Upper lobe of right lung (tissue), 1 donor: ENCODE data around the gene GAD2. TPM values are rescaled to one million over a fixed set of nuclear protein-coding genes. Genes with fewer than 3 reads are reported as not detected.

ENCODE experiments used
- ATAC-seq: fragments of 200-7000 bp; cut with Tn5 transposase; one replicate; pipeline ENCODE4 v1.9.1; 2020; ENCODE audit warnings: mild to moderate bottlenecking, moderate library complexity
- DNase-seq: peaks from one replicate; pipeline ENCODE4 v3.0.0-alpha.2; 2020
- H3K27ac ChIP-seq: fragments of 200-600 bp; one replicate; pipeline ENCODE4 v1.8.0; 2022
- H3K27me3 ChIP-seq: fragments of 200-600 bp; one replicate; pipeline ENCODE4 v1.8.0; 2022; ENCODE audit warnings: mild to moderate bottlenecking
- H3K36me3 ChIP-seq: fragments of 200-600 bp; one replicate; pipeline ENCODE4 v1.8.0; 2022
- H3K4me1 ChIP-seq: fragments of 200-600 bp; one replicate; pipeline ENCODE4 v1.8.0; 2022
- H3K4me3 ChIP-seq: fragments of 200-600 bp; one replicate; pipeline ENCODE4 v1.8.0; 2022; ENCODE audit warnings: mild to moderate bottlenecking
- H3K9me3 ChIP-seq: fragments of 200-600 bp; one replicate; pipeline ENCODE4 v1.8.0; 2022
- intact Hi-C: fragments of 100-400 bp; cut with DNase I; formaldehyde crosslinking; loops from one replicate; pipeline ENCODE4 v1.11.0; 2022
- total RNA-seq: library from RNA; stranded (reverse); fragmentation: NEBNext Ultra II Directional; extraction: Animal tissue kit (Norgen Biotek cat#: 25700); gene quantifications from one replicate; pipeline ENCODE4 v1.2.1, GENCODE V29; 2021
- TF ChIP-seq, protein P1 (sequence below): fragments of 200-600 bp; IDR thresholded peaks from one replicate; pipeline ENCODE4 v1.8.0; 2022; ENCODE audit warnings: antibody characterized with exemption
- donor health status: DM: no; HTN: yes; CAD: no; lungs with severe emphysema.

GAD2 gene
- total RNA-seq, 1 donor from 2014 or later: not detected

DNA sequence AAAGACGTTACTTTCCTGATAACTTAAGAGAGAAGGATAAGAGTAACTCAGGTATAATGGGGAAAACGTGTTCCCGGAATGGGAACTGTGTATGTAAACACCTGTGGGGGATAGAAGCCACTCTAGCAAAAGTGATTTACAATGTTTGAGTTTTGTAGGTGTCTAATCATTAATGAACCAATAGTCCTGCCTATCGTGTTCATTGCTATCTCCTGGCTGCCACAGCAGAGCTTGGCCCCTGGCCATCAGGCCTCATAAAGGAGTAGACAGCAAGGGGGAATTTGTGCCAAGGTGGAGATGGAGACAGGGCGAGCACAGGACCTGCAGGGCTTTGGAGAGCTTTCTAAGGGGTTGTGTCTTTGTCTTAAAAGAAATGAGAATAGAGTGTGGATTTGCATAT, 102.1 kb downstream of the GAD2 start:
- Histone ChIP-seq H3K27me3 (no peaks in the 10 kb centered on the region), H3K36me3 (no peaks in the 10 kb centered on the region), H3K4me3 (no peak overlapping the region), H3K4me1 (no peaks in the 10 kb centered on the region), H3K27ac (no peak overlapping the region), H3K9me3 (no peaks in the 10 kb centered on the region)
- DNase-seq: no peak
- ATAC-seq: no peak
- TF ChIP-seq, protein P1, sequence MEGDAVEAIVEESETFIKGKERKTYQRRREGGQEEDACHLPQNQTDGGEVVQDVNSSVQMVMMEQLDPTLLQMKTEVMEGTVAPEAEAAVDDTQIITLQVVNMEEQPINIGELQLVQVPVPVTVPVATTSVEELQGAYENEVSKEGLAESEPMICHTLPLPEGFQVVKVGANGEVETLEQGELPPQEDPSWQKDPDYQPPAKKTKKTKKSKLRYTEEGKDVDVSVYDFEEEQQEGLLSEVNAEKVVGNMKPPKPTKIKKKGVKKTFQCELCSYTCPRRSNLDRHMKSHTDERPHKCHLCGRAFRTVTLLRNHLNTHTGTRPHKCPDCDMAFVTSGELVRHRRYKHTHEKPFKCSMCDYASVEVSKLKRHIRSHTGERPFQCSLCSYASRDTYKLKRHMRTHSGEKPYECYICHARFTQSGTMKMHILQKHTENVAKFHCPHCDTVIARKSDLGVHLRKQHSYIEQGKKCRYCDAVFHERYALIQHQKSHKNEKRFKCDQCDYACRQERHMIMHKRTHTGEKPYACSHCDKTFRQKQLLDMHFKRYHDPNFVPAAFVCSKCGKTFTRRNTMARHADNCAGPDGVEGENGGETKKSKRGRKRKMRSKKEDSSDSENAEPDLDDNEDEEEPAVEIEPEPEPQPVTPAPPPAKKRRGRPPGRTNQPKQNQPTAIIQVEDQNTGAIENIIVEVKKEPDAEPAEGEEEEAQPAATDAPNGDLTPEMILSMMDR: no peak
- intact Hi-C loops: no loop called here

DNA sequence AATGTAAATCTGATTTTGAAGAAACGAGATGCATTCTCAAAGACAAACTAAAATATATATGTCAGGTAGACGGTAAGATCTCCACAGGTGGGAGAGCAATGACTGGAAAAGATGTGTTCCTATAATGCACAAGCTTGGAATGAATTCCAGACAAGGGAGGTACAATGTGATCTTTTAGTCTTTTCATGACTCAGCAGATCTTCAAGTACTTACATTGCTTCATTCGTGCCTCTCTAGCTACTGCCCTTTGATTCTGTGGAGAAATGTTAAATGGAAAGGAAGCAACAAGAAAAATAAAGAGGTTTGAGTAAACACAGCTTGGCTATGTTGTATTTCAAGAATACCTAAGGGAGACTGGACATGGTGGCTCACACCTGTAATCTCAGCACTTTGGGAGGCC, 106.6 kb downstream of the GAD2 start:
- ATAC-seq (no peak), DNase-seq (no peak)
- H3K9me3 ChIP-seq: no peaks in the 10 kb centered on the region
- H3K4me3 ChIP-seq: no peak overlapping the region
- intact Hi-C loops: no loop called here
- H3K4me1 ChIP-seq: no peaks in the 10 kb centered on the region
- no peaks in the 10 kb centered on the region for H3K27me3 ChIP-seq
- TF ChIP-seq, protein P1: no peak
- H3K27ac ChIP-seq: no peak overlapping the region
- no peaks in the 10 kb centered on the region for H3K36me3 ChIP-seq

DNA sequence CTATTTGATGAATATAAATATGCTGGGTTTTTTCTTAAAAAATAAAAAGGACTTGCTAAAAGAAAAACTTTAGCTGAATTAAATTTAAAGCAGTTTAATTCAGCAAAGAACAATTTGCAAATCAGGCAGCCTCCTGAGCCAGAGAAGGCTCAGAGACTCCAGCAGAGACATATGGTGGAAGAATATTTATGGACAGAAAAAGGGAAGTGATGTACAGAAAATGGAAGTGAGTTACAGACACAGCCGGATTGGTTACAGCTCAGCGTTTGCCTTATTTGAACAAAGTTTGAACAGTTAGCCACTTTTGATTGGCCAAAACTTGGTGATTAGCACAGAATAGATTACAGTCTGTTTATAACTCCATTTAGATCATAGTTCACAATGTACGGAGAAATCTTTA, 110.3 kb downstream of the GAD2 start:
- intact Hi-C loops: no loop called here
- Histone ChIP-seq H3K4me3 (no peak overlapping the region), H3K27ac (no peak overlapping the region), H3K36me3 (no peaks in the 10 kb centered on the region), H3K4me1 (no peaks in the 10 kb centered on the region), H3K27me3 (no peaks in the 10 kb centered on the region), H3K9me3 (no peaks in the 10 kb centered on the region)
- DNase-seq (no peak), ATAC-seq (no peak)
- TF ChIP-seq, protein P1: no peak

DNA sequence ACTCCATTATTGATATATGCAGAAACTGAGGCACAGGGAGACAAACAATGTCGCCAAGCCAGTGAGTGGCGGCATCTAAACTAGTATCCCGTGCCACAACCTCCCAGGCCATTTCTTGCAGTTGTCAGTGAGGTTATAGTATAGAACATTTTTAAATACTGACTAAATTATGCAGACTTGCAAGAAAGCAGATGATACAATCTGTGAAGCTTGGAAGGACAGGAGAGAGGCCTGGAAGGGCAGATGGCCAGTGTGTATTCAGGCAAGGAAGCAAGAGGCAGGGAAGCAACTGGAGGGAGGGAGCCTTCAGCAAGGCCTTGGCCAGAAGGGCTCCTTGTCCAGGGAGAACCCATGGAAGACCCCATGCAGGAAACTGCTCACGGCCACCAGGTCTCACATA, 111.2 kb downstream of the GAD2 start:
- Histone ChIP-seq H3K36me3 (no peaks in the 10 kb centered on the region), H3K4me3 (no peak overlapping the region), H3K4me1 (no peaks in the 10 kb centered on the region), H3K27me3 (no peaks in the 10 kb centered on the region), H3K27ac (no peak overlapping the region), H3K9me3 (no peaks in the 10 kb centered on the region)
- no peak for ATAC-seq
- TF ChIP-seq, protein P1: no peak
- intact Hi-C loops: no loop called here
- no peak for DNase-seq

DNA sequence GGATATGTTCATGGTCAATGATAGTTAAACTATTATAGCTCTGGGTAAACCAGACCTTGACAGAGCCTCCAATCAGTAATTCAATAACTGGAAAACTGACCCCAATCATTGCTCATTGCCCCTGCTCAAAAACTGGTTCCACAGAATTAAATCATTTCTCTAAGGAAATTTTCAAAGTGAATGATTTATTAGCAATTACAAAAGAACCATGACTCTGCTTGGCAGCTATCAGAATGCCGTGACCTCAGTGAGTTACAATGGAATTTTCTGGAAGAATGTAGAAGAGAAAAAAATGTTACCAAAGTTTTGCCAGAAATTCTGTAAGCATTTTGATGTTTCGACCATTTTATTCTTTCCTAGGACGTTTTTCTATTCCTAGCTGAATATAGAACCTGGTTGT, 114.8 kb downstream of the GAD2 start:
- Histone ChIP-seq H3K9me3 (no peaks in the 10 kb centered on the region), H3K4me3 (no peak overlapping the region), H3K27ac (no peak overlapping the region), H3K36me3 (no peaks in the 10 kb centered on the region), H3K4me1 (no peaks in the 10 kb centered on the region), H3K27me3 (no peaks in the 10 kb centered on the region)
- DNase-seq (no peak), ATAC-seq (no peak)
- TF ChIP-seq, protein P1: no peak
- intact Hi-C loops: no loop called here

DNA sequence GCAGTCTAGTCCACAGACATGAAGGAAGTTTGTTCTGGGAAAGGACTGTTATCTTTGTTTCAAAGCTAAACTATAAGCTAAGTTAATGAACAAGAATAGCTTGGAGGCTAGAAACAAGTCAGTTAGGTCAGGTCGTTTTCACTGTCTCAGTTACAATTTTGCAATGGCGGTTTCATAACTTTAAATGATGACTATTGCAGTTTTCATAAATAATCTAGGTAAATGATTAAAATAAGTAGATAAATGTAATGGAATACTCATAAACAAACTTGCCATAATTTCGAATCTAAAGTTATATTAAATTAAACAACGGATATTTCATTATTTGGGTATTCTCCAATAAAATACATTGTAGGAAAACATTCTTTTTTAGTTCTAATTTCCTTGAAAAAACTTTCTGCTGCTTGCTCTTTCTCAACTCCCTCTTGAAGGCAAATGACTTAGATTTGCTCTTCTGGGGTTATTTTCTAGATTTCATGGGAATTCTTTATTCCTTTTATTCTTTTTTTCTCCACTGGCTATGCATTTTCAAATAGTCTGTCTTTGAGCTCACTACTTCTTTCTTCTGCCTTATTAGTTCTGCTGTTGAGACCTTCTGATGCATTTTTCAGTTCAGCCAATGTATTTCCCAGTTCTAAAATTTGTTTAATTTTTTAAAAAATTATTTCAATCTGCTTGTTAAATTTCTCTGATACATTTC, 117.8 kb downstream of the GAD2 start:
- TF ChIP-seq, protein P1: no peak
- H3K36me3 ChIP-seq: no peaks in the 10 kb centered on the region
- no peak for ATAC-seq
- H3K4me1 ChIP-seq: peaks cover 4% of the 10 kb centered on the region
- no peak overlapping the region for H3K27ac ChIP-seq
- no peak for DNase-seq
- no peaks in the 10 kb centered on the region for H3K27me3 ChIP-seq
- H3K9me3 ChIP-seq: no peaks in the 10 kb centered on the region
- intact Hi-C loops: no loop called here
- H3K4me3 ChIP-seq: no peak overlapping the region
